Trophoblast cell (in vitro differentiated cells and primary cell): ENCODE data around the gene ITGBL1.

ENCODE experiments used
- DNase-seq, 2 donors: peaks; one replicate each; pipeline ENCODE4 v3.0.0-alpha.2; 2016
- H2AFZ ChIP-seq: 2 replicates; pipeline ENCODE4 v1.6.1; 2013; ENCODE audit warnings: low read length, moderate library complexity, mild to moderate bottlenecking; ENCODE audit not compliant: insufficient read depth, poor library complexity
- H2AK5ac ChIP-seq: 2 replicates; pipeline ENCODE4 v1.6.1; 2013; ENCODE audit warnings: mild to moderate bottlenecking, low read length
- H2BK120ac ChIP-seq: 2 replicates; pipeline ENCODE4 v1.6.1; 2013; ENCODE audit warnings: low read length, mild to moderate bottlenecking, moderate library complexity; ENCODE audit not compliant: insufficient read depth, poor library complexity
- H2BK12ac ChIP-seq: 2 replicates; pipeline ENCODE4 v1.6.1; 2013; ENCODE audit warnings: mild to moderate bottlenecking, low read length, moderate library complexity
- H2BK5ac ChIP-seq: 2 replicates; pipeline ENCODE4 v1.6.1; 2013; ENCODE audit warnings: low read length, low read depth, moderate library complexity, mild to moderate bottlenecking; ENCODE audit not compliant: poor library complexity
- H3K14ac ChIP-seq: 2 replicates; pipeline ENCODE4 v1.6.1; 2013; ENCODE audit warnings: mild to moderate bottlenecking, low read length
- H3K18ac ChIP-seq: 2 replicates; pipeline ENCODE4 v1.6.1; 2013; ENCODE audit warnings: mild to moderate bottlenecking, low read length
- H3K23ac ChIP-seq: 2 replicates; pipeline ENCODE4 v1.6.1; 2013; ENCODE audit warnings: low read length
- H3K27ac ChIP-seq: 2 replicates; pipeline ENCODE4 v1.5.1; 2013; ENCODE audit warnings: low read depth, mild to moderate bottlenecking, inconsistent platforms, low read length, moderate library complexity
- H3K27me3 ChIP-seq: 2 replicates; pipeline ENCODE4 v1.6.1; 2013; ENCODE audit warnings: inconsistent platforms, mild to moderate bottlenecking, low read length, moderate library complexity; ENCODE audit not compliant: insufficient read depth
- H3K36me3 ChIP-seq, 2 experiments: 1 replicate in 1 of 2; 2 replicates in 1 of 2; pipeline ENCODE4 v1.6.1; 2013; ENCODE audit warnings: low read length in 2 of 2, mild to moderate bottlenecking in 2 of 2, moderate library complexity in 1 of 2; ENCODE audit not compliant: insufficient read depth in 2 of 2, control insufficient read depth in 1 of 2
- H3K4ac ChIP-seq: 2 replicates; pipeline ENCODE4 v1.6.1; 2013; ENCODE audit warnings: low read depth, mild to moderate bottlenecking, low read length, moderate library complexity
- H3K4me1 ChIP-seq, 2 experiments: 1 replicate in 1 of 2; 2 replicates in 1 of 2; pipeline ENCODE4 v1.6.1; 2013; ENCODE audit warnings: low read length in 2 of 2, mild to moderate bottlenecking in 2 of 2, moderate library complexity in 1 of 2; ENCODE audit not compliant: insufficient read depth in 2 of 2, control insufficient read depth in 1 of 2
- H3K4me2 ChIP-seq: 2 replicates; pipeline ENCODE4 v1.6.1; 2013; ENCODE audit warnings: inconsistent platforms, mild to moderate bottlenecking, low read length, moderate library complexity
- H3K4me3 ChIP-seq: 2 replicates; pipeline ENCODE4 v1.5.1; 2013; ENCODE audit warnings: mild to moderate bottlenecking, low read depth, low read length, inconsistent platforms
- H3K79me1 ChIP-seq: one replicate; pipeline ENCODE4 v1.6.1; 2013; ENCODE audit warnings: low read length
- H3K79me2 ChIP-seq: 2 replicates; pipeline ENCODE4 v1.6.1; 2013; ENCODE audit warnings: low read length, mild to moderate bottlenecking; ENCODE audit not compliant: control insufficient read depth, insufficient read depth, poor library complexity
- H3K9ac ChIP-seq: 2 replicates; pipeline ENCODE4 v1.6.1; 2013; ENCODE audit warnings: mild to moderate bottlenecking, low read length
- H3K9me3 ChIP-seq: 2 replicates; pipeline ENCODE4 v1.6.1; 2013; ENCODE audit warnings: low read depth, mild to moderate bottlenecking, control low read depth, inconsistent platforms, low read length; ENCODE audit not compliant: insufficient read depth
- H4K12ac ChIP-seq: 2 replicates; pipeline ENCODE4 v1.6.1; 2013; ENCODE audit warnings: low read depth, mild to moderate bottlenecking, low read length, moderate library complexity
- H4K8ac ChIP-seq: 2 replicates; pipeline ENCODE4 v1.6.1; 2013; ENCODE audit warnings: low read depth, mild to moderate bottlenecking, low read length, moderate library complexity
- H4K91ac ChIP-seq: one replicate; pipeline ENCODE4 v1.6.1; 2013; ENCODE audit warnings: low read depth, mild to moderate bottlenecking, low read length, moderate library complexity
- WGBS: extraction: QIAGEN DNeasy Blood & Tissue Kit; methylation state at CpG from one replicate; pipeline ENCODE4 v1.1.7; 2013; ENCODE audit warnings: missing lambda C conversion rate; ENCODE audit not compliant: insufficient read length, insufficient coverage; ENCODE audit errors: extremely low coverage; 5-methylcytosine and 5-hydroxymethylcytosine counted together

The ITGBL1 gene

DNA sequence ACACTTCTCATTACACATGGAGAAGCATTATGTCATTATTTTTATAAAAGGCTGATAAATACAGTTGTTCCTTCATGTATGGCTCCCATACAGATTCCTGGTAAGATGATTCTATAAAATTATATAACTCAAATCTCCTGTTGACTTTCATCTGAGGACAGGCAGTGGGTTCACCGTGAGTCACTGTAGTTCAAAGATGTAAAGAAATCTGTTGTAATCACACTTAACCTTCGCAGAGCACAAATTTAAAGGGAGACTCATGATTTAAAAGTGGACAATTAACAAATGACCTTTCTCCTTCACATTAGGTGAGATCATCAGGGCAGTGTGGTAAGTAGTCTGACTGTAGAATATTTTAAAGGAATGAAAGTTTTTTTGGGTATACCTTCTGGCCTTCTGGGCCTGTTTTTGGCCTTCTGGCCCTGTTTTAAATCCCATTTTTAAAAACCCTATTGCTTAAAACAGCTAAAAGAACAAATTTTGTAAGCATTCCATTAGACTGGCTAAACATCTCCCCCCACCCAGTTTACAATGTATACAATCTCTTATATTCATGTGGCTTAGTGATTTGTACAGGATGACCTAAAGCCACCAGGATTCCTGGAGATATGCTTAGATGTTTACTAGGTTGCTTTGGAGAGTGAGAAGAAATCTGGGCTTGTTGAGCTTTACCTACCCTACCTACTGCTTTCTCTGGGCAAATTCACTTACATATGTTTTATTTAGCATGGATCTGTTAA lies 171.2 kb downstream of the ITGBL1 start:
- no peaks in the 10 kb centered on the region for H3K9me3 ChIP-seq
- H3K18ac ChIP-seq = no peak overlapping the region
- no peak overlapping the region for H4K12ac ChIP-seq
- H3K27me3 ChIP-seq = no peaks in the 10 kb centered on the region
- H2BK12ac ChIP-seq = no peak overlapping the region
- H2BK5ac ChIP-seq = no peak overlapping the region
- no peaks in the 10 kb centered on the region for H3K79me2 ChIP-seq
- peak in 1 of 2 donors; percentile 25 for DNase-seq
- no peak overlapping the region for H3K27ac ChIP-seq
- no CpG with 5 or more reads among the region's 2 CpGs for whole genome bisulfite sequencing
- no peaks in the 10 kb centered on the region for H3K79me1 ChIP-seq
- no peak overlapping the region for H3K4ac ChIP-seq
- H3K14ac ChIP-seq = no peak overlapping the region
- H4K8ac ChIP-seq = no peak overlapping the region
- no peaks in the 10 kb centered on the region for H3K36me3 ChIP-seq
- no peak overlapping the region for H3K4me2 ChIP-seq
- no peak overlapping the region for H2AFZ ChIP-seq
- no peak overlapping the region for H2AK5ac ChIP-seq
- no peak overlapping the region for H3K9ac ChIP-seq
- no peak overlapping the region for H4K91ac ChIP-seq
- H2BK120ac ChIP-seq = no peak overlapping the region
- H3K4me3 ChIP-seq = no peak overlapping the region
- H3K23ac ChIP-seq = no peak overlapping the region
- no peaks in the 10 kb centered on the region for H3K4me1 ChIP-seq

DNA sequence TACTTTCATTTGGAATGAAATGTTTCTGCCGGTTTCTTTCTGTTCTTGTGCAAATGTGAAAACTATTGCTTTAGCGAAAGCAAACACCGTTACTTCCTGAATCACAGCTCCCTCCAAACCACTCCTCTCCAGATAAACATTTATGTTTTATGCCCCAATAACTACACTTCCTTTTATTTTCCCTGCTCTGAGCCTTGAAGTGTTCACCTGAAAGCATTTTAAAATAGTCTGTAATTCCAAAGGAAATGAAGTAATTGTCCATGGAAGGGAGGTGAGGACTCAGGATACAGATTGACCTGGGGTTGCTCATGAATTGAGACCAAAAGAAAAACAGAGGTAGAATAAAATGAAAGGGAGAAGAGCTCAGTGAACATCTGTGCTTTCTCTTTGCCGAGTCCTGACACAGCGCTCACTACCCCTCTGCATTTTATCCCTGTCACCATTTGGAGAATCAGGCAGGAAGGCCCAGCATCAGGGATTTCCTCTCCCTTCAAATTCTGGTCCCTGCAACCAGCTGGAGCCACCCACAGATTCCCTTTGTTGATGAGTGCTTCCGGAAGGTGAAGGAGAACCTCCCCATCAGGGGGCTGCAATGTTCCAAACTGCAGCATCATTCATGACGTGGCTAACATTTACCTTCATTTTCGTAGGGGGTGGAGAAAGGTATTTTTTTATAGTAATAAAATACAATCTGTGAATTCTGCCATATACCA lies 171.9 kb downstream of the ITGBL1 start:
- no peaks in the 10 kb centered on the region for H3K36me3 ChIP-seq
- H3K4ac ChIP-seq = no peak overlapping the region
- H3K23ac ChIP-seq = no peak overlapping the region
- H3K79me1 ChIP-seq = no peaks in the 10 kb centered on the region
- no peaks in the 10 kb centered on the region for H3K79me2 ChIP-seq
- no peak overlapping the region for H4K12ac ChIP-seq
- H3K18ac ChIP-seq = no peak overlapping the region
- H3K14ac ChIP-seq = no peak overlapping the region
- H3K27ac ChIP-seq = no peak overlapping the region
- H3K4me2 ChIP-seq = no peak overlapping the region
- no peak overlapping the region for H2BK5ac ChIP-seq
- no peak overlapping the region for H4K8ac ChIP-seq
- H2BK12ac ChIP-seq = no peak overlapping the region
- H3K4me3 ChIP-seq = no peak overlapping the region
- H3K9me3 ChIP-seq = no peaks in the 10 kb centered on the region
- H3K9ac ChIP-seq = no peak overlapping the region
- no peak overlapping the region for H2AFZ ChIP-seq
- H4K91ac ChIP-seq = no peak overlapping the region
- no peak overlapping the region for H2BK120ac ChIP-seq
- H3K27me3 ChIP-seq = no peaks in the 10 kb centered on the region
- H3K4me1 ChIP-seq = no peaks in the 10 kb centered on the region
- DNase-seq = no peak
- WGBS = no CpG with 5 or more reads among the region's 8 CpGs
- H2AK5ac ChIP-seq = no peak overlapping the region

DNA sequence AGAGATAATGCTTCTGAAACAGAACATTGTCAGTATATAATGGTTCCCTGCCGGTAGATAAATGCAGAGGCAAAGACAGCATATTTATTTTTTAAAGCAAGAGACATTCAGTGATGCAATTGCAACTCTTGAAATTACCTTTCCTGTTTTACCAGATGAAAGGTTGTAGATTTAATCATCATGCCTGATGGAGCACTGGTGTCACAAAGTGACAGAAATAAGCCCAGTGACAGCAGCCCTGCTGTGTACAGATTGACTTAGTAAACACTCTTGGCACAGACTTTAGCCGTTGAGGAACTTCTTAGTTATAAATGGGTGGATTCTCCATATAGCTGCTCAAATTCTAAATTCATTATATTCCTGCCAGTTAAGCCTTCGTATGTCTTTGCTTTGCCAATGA lies 172.5 kb downstream of the ITGBL1 start:
- H4K91ac ChIP-seq = no peak overlapping the region
- H3K4ac ChIP-seq = no peak overlapping the region
- WGBS = no CpG with 5 or more reads among the region's 3 CpGs

DNA sequence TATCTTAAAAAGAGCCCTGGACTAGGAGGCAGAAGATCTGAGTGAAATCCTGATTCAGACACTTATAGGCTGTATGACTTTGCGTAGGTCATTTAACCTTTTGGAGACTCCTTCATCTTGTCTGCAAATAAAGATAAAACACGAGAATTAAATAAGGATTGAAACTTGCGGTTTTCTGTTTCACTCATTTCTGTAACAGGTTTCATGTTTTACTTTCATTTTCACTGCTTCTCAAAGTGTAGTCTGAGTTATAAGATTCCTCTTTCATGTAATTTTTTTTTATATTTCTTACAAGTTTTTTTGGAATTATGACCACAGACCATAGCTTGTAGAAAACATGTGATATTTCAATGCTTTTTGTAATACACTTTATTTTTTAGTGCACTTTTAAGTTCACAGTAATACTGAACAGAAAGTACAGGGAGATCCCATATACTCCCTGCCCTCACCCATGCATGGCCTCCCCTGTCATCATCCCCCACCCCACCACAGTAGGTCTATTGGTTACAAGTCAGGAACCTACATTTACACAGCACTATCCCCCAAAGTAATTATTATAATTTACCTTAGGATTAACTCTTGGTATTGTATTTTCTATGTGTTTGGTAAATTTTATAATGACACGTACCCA lies 174.6 kb downstream of the ITGBL1 start:
- Histone ChIP-seq H2BK120ac (no peak overlapping the region), H3K14ac (no peak overlapping the region), H3K4me1 (no peaks in the 10 kb centered on the region), H4K91ac (no peak overlapping the region), H3K27ac (no peak overlapping the region), H2AK5ac (no peak overlapping the region), H4K8ac (no peak overlapping the region), H4K12ac (no peak overlapping the region), H3K79me1 (no peaks in the 10 kb centered on the region), H3K4ac (no peak overlapping the region), H3K79me2 (no peaks in the 10 kb centered on the region), H3K36me3 (no peaks in the 10 kb centered on the region), H3K4me3 (no peak overlapping the region), H3K9me3 (no peaks in the 10 kb centered on the region), H2AFZ (no peak overlapping the region), H3K4me2 (no peak overlapping the region), H2BK12ac (no peak overlapping the region), H3K27me3 (no peaks in the 10 kb centered on the region), H3K9ac (no peak overlapping the region), H3K23ac (no peak overlapping the region), H2BK5ac (no peak overlapping the region), H3K18ac (no peak overlapping the region)
- no peak for DNase-seq
- no CpG with 5 or more reads among the region's 4 CpGs for WGBS

More for the DNA sequence above, 172.5 kb downstream of the ITGBL1 start:
- Histone ChIP-seq H3K79me2 (no peaks in the 10 kb centered on the region), H3K18ac (no peak overlapping the region), H3K79me1 (no peaks in the 10 kb centered on the region), H3K9me3 (no peaks in the 10 kb centered on the region), H3K4me3 (no peak overlapping the region), H2BK5ac (no peak overlapping the region), H3K36me3 (no peaks in the 10 kb centered on the region), H3K23ac (no peak overlapping the region), H4K8ac (no peak overlapping the region), H3K14ac (no peak overlapping the region), H2AK5ac (no peak overlapping the region), H3K4me1 (no peaks in the 10 kb centered on the region), H3K27me3 (no peaks in the 10 kb centered on the region), H4K12ac (no peak overlapping the region), H2BK12ac (no peak overlapping the region), H3K4me2 (no peak overlapping the region), H2AFZ (no peak overlapping the region), H3K27ac (no peak overlapping the region), H2BK120ac (no peak overlapping the region), H3K9ac (no peak overlapping the region)
- peak; percentile 9 to 65 for DNase-seq
